HL-60 (cell line): Measurements from ENCODE around the gene SLC24A3.

ENCODE experiments used
- CTCF ChIP-seq: IDR thresholded peaks from one replicate; pipeline ENCODE4 v1.5.1; 2011; ENCODE audit warnings: low read length, control low read depth, inconsistent platforms; ENCODE audit not compliant: insufficient read depth
- POLR2AphosphoS5 ChIP-seq: IDR thresholded peaks from 2 replicates; pipeline ENCODE4 v1.6.1; 2012; ENCODE audit warnings: low read depth

- TF ChIP-seq CTCF (no peak), POLR2AphosphoS5 (no peak)
Measured at GRCh38 chr20:19387251-19387650, 174.8 kb downstream of the SLC24A3 start.
